Duodenal mucosa (tissue), 2 donors: ENCODE data around the gene RCE1.

Source experiments
- H3K27ac ChIP-seq: one replicate; pipeline ENCODE4 v1.7.0; 2013; ENCODE audit warnings: low read depth, low read length
- H3K27me3 ChIP-seq, 2 donors: one replicate each; pipeline ENCODE4 v1.7.0; 2013; ENCODE audit warnings: low read length in 2 of 2, control low read depth in 1 of 2; ENCODE audit not compliant: insufficient read depth in 2 of 2, control insufficient read depth in 1 of 2
- H3K36me3 ChIP-seq, 2 donors: one replicate each; pipeline ENCODE4 v1.7.0; 2013; ENCODE audit warnings: low read length in 2 of 2, control low read depth in 1 of 2; ENCODE audit not compliant: insufficient read depth in 2 of 2, control insufficient read depth in 1 of 2
- H3K4me1 ChIP-seq, 2 donors: one replicate each; pipeline ENCODE4 v1.7.0; 2013; ENCODE audit warnings: low read length in 2 of 2, control low read depth in 1 of 2; ENCODE audit not compliant: insufficient read depth in 2 of 2, control insufficient read depth in 1 of 2
- H3K4me3 ChIP-seq, 2 donors: one replicate each; pipeline ENCODE4 v1.7.0; 2013; ENCODE audit warnings: low read length in 2 of 2, low read depth in 1 of 2
- H3K9ac ChIP-seq, 2 donors: one replicate each; pipeline ENCODE4 v1.7.0; 2013; ENCODE audit warnings: low read length in 2 of 2, low read depth in 1 of 2
- H3K9me3 ChIP-seq, 2 donors: one replicate each; pipeline ENCODE4 v1.7.0; 2013; ENCODE audit warnings: low read length in 2 of 2, control low read depth in 1 of 2; ENCODE audit not compliant: control insufficient read depth in 1 of 2

RCE1 gene

DNA sequence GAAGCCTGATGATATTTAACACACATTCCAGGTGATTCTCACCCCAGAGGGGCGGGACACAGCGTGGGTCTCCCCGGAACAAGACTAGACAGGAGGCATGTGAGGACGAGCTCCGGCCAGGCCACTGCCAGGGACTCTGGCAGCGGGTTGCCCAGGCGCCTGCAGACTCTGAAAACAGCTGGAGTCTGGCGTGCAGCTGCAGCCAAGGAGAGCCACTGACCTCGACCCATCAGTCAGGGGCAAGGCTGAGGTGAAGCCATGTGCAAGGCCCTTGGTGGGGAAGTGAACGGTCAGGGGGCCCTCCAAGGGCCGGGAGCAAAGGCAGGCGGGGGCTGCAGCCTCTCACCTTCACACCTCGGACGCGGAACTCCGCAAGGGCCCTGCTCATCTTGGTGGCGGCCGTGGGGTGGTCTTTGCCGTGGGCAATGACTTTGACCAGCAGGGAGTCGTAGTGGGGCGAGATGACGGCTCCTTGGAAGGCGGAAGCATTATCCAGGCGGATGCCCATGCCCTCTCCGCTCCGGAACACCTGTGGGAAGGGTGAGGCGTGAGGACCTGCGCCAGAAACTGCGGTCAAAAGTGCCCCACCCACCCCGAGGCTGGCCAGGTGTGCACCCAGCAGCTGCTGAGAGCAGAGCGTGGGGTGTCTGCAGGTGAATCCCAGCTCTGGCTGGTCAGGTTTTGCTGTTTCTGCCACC lies 20.3 kb downstream of the RCE1 start:
- peak overlapping the region in 1 of 2 donors; percentile 25 for H3K9ac ChIP-seq

GRCh38 chr11:66864172-66864901 lies 21.1 kb downstream of the RCE1 start:
- Histone ChIP-seq H3K27ac (no peak overlapping the region), H3K4me1 (peaks cover 19 to 22% of the 10 kb centered on the region in 2 donors), H3K36me3 (no peaks in the 10 kb centered on the region), H3K27me3 (no peaks in the 10 kb centered on the region), H3K9ac (peak overlapping the region in 1 of 2 donors; percentile 25), H3K9me3 (no peaks in the 10 kb centered on the region), H3K4me3 (no peak overlapping the region)

More for the DNA sequence above, 20.3 kb downstream of the RCE1 start:
- Histone ChIP-seq H3K4me3 (no peak overlapping the region), H3K27me3 (no peaks in the 10 kb centered on the region), H3K4me1 (peaks cover 17 to 19% of the 10 kb centered on the region in 2 donors), H3K36me3 (no peaks in the 10 kb centered on the region), H3K9me3 (no peaks in the 10 kb centered on the region), H3K27ac (no peak overlapping the region)

- no peaks in the 10 kb centered on the region for H3K36me3 ChIP-seq
- no peaks in the 10 kb centered on the region for H3K27me3 ChIP-seq
- peaks cover 19 to 22% of the 10 kb centered on the region in 2 donors for H3K4me1 ChIP-seq
- H3K9me3 ChIP-seq: no peaks in the 10 kb centered on the region
- no peak overlapping the region for H3K4me3 ChIP-seq
- no peak overlapping the region for H3K27ac ChIP-seq
- no peak overlapping the region for H3K9ac ChIP-seq
These were observed 21.9 kb downstream of the RCE1 start for GRCh38 chr11:66864924-66865697.

- H3K36me3 ChIP-seq: no peaks in the 10 kb centered on the region
These were observed 22.8 kb downstream of the RCE1 start for GRCh38 chr11:66866007-66866406.

GRCh38 chr11:66866511-66866986 lies 23.3 kb downstream of the RCE1 start:
- Histone ChIP-seq H3K27me3 (no peaks in the 10 kb centered on the region), H3K4me3 (no peak overlapping the region), H3K4me1 (peaks cover 19 to 22% of the 10 kb centered on the region in 2 donors), H3K9me3 (no peaks in the 10 kb centered on the region), H3K9ac (no peak overlapping the region), H3K36me3 (no peaks in the 10 kb centered on the region), H3K27ac (no peak overlapping the region)

More at GRCh38 chr11:66866007-66866406, 22.8 kb downstream of the RCE1 start:
- Histone ChIP-seq H3K9me3 (no peaks in the 10 kb centered on the region), H3K27me3 (no peaks in the 10 kb centered on the region), H3K27ac (no peak overlapping the region), H3K9ac (no peak overlapping the region), H3K4me1 (peaks cover 19 to 22% of the 10 kb centered on the region in 2 donors), H3K4me3 (no peak overlapping the region)

GRCh38 chr11:66867425-66868040 lies 24.3 kb downstream of the RCE1 start:
- Histone ChIP-seq H3K27ac (no peak overlapping the region), H3K4me1 (peaks cover 19 to 22% of the 10 kb centered on the region in 2 donors), H3K36me3 (no peaks in the 10 kb centered on the region)

DNA sequence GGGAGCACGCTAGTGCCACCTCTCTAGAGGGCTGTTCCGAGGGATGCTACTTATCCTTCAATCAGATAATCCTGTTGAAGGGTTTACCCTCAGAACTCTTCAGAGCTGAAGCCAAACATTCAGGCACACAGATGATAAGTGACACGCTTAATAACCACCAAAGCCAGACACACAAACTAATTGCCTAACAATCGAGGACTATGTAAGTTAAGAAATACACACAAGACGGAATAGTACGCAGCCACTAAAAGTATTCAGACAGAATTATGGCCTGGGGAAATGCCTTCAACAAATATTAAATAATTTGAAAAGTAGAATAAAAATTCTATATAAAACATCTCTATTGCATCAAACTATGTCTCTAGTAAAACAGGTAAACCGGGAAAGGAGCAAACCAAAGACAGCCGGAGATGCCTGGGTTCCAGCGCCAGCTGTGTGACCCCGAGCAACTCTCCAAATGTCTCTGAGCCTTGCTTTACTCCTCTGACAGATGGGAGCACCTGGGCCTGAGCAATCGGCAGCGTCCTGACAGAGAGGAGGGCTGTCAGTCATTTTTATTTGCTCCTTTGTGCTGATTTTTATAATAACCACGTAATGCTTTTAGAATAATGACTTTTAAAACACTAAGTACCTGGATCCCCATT lies 25.0 kb downstream of the RCE1 start:
- peak overlapping the region in 1 of 2 donors; percentile 23 for H3K4me3 ChIP-seq
- H3K9ac ChIP-seq: no peak overlapping the region
- no peaks in the 10 kb centered on the region for H3K36me3 ChIP-seq
- no peaks in the 10 kb centered on the region for H3K27me3 ChIP-seq
- H3K9me3 ChIP-seq: no peaks in the 10 kb centered on the region
- peaks cover 19 to 22% of the 10 kb centered on the region in 2 donors for H3K4me1 ChIP-seq
- H3K27ac ChIP-seq: no peak overlapping the region

More at GRCh38 chr11:66867425-66868040, 24.3 kb downstream of the RCE1 start:
- Histone ChIP-seq H3K9me3 (no peaks in the 10 kb centered on the region), H3K9ac (no peak overlapping the region), H3K27me3 (no peaks in the 10 kb centered on the region), H3K4me3 (no peak overlapping the region)

DNA sequence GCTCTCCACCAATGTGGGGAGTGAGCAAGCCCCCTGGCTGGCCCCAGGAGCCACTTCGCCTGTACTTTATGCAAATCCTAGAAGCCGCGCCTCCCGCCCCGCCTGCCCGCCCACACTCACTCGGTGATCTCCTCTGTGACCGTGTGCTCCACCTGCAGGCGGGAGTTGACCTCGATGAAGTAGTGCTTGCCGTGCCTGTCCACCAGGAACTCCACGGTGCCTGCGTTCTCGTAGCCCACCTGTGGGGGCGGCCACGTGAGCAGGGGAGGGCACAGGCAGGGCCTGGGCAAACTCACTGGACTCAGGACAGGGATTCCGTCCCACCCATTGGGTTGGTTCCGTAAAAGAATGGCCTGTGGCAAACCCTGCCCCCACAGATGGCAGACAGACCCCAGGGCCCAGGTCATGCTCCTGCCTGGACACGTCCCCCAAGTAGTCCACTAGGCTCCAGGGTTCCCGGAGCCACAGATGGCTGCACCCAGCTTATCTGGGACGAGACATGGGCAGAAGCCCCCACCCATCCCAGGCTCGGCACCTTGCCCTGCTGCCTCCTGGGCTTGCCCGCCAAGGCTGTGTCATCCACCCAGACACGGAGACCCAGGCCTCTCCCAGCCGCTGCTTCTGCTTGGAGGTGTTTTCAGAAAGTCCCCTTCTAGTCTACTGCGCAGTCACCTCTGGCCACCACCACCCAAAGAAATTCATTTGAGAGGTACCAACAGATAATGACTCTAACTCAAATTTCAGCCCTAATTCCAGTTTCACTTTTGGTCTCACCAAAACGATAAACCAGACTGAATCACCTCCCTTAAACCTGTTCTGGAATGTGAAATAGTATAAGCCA lies 25.7 kb downstream of the RCE1 start:
- Histone ChIP-seq H3K9ac (no peak overlapping the region), H3K9me3 (no peaks in the 10 kb centered on the region)

DNA sequence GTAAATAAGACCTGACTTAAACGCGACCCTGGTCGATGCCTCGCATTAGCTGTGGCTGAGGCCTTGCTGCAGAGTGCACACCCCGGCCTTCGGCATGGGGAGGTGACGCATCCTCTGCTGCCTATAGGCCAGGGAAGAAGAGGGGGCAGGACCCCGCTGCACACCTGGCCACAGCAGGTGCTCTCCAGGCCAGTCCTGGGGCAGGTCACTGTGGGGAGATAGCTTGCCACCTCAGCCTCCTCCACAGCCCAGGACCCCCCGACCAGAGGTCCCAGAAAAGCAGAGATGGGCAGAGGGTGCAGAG lies 26.3 kb downstream of the RCE1 start:
- Histone ChIP-seq H3K9me3 (no peaks in the 10 kb centered on the region), H3K27ac (no peak overlapping the region), H3K9ac (no peak overlapping the region), H3K4me1 (peaks cover 9 to 15% of the 10 kb centered on the region in 2 donors), H3K4me3 (no peak overlapping the region), H3K36me3 (no peaks in the 10 kb centered on the region), H3K27me3 (no peaks in the 10 kb centered on the region)

More for the DNA sequence above, 25.7 kb downstream of the RCE1 start:
- Histone ChIP-seq H3K27me3 (no peaks in the 10 kb centered on the region), H3K4me3 (peak overlapping the region in 1 of 2 donors; percentile 23), H3K27ac (no peak overlapping the region), H3K4me1 (peaks cover 14 to 21% of the 10 kb centered on the region in 2 donors), H3K36me3 (no peaks in the 10 kb centered on the region)
